ENCODE measurements around the gene TMEM151B. TPM values are rescaled to one million over a fixed set of nuclear protein-coding genes. Genes with fewer than 3 reads are reported as not detected.

TMEM151B gene
- total RNA-seq, 1 experiment from 2014 or later, result 0.04 TPM

Other genes starting within 250 kb of the TMEM151B start
- gene MRPL14, start 143.0 kb upstream of the TMEM151B start, total RNA-seq (2014; rRNA removed; shearing (Covaris generic); ENCODE audit: low replicate concordance), result 80.1 and 82.9 TPM in 2 replicates
- gene TMEM63B, start 142.9 kb upstream of the TMEM151B start, total RNA-seq (2014; rRNA removed; shearing (Covaris generic); ENCODE audit: low replicate concordance), result 4.5 and 9.1 TPM in 2 replicates
- not detected in 2 replicates for gene CAPN11, start 111.6 kb upstream of the TMEM151B start, total RNA-seq (2014; rRNA removed; shearing (Covaris generic); ENCODE audit: low replicate concordance)
- not detected in 2 replicates for gene MYMX, start 53.5 kb upstream of the TMEM151B start, total RNA-seq (2014; rRNA removed; shearing (Covaris generic); ENCODE audit: low replicate concordance)
- gene SLC29A1, start 46.9 kb upstream of the TMEM151B start, total RNA-seq (2014; rRNA removed; shearing (Covaris generic); ENCODE audit: low replicate concordance), result 26.9 and 29.3 TPM in 2 replicates
- 474 and 539 TPM in 2 replicates for gene HSP90AB1, start 23.3 kb upstream of the TMEM151B start, total RNA-seq (2014; rRNA removed; shearing (Covaris generic); ENCODE audit: low replicate concordance)
- gene SLC35B2, start 12.9 kb upstream of the TMEM151B start, total RNA-seq (2014; rRNA removed; shearing (Covaris generic); ENCODE audit: low replicate concordance), result 30.0 and 49.9 TPM in 2 replicates
- gene NFKBIE, start 4.9 kb upstream of the TMEM151B start, total RNA-seq (2014; rRNA removed; shearing (Covaris generic); ENCODE audit: low replicate concordance), result 22.2 and 26.1 TPM in 2 replicates
- 6.1 and 19.6 TPM in 2 replicates for gene AARS2, start 42.9 kb downstream of the TMEM151B start, total RNA-seq (2014; rRNA removed; shearing (Covaris generic); ENCODE audit: low replicate concordance)
- gene SPATS1, start 72.2 kb downstream of the TMEM151B start, total RNA-seq (2014; rRNA removed; shearing (Covaris generic); ENCODE audit: low replicate concordance), result not detected in 2 replicates
- gene CDC5L, start 117.3 kb downstream of the TMEM151B start, total RNA-seq (2014; rRNA removed; shearing (Covaris generic); ENCODE audit: low replicate concordance), result 15.3 and 19.1 TPM in 2 replicates